GM18951 (cell line): Measurements from ENCODE around the gene FHL2.

ENCODE experiments used
- POLR2A ChIP-seq: IDR thresholded peaks from 4 replicates; pipeline ENCODE4 v1.6.1; 2011; ENCODE audit warnings: mild to moderate bottlenecking; ENCODE audit not compliant: insufficient read length, insufficient read depth; ENCODE audit errors: extremely low read depth
- in situ Hi-C: fragments of 300-500 bp; cut with MboI; formaldehyde crosslinking; loops from one replicate; pipeline ENCODE4 v1.12.0; 2022; ENCODE audit warnings: low sequenced_read_pairs, mixed read lengths, inconsistent platforms; ENCODE audit not compliant: unreplicated experiment

Gene FHL2

DNA sequence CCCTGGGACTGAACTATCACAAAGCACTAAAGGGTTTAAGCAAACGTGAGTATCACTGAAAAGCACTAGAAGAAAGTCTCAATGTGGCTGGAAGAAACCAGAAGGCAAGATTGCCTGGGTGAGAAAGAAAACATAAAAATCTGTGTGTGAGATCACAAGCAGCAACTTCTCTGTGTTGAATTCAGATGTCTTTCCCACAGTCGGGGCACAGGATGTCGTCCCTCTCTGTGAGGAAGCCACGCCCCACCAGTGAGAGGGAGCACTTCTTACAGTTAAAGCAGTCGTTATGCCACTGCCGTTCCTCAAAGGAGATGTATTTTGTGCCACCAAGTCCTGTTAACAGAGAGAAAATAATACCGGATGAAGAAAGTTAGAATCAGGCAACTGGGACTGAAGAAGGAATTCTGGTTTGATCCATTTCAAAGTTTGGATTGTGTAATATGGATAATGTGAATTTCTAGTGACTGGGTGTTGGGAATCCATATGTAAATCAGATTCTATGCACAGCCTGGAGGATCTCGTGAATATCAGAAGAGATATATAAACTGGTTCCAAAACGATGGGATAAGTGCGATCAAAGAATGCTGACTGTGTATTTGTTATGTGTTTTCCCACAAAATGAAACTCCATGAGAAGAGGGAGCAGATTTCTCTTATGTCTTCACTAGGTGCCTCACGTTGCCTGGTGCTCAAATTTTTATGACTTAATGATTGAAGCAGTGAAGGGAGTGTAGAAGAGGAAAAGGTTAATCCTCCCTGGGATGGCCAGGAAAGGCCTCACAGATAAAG, 37.6 kb downstream of the FHL2 start:
- no peak for TF ChIP-seq POLR2A
- in situ Hi-C loops = no loop called here

DNA sequence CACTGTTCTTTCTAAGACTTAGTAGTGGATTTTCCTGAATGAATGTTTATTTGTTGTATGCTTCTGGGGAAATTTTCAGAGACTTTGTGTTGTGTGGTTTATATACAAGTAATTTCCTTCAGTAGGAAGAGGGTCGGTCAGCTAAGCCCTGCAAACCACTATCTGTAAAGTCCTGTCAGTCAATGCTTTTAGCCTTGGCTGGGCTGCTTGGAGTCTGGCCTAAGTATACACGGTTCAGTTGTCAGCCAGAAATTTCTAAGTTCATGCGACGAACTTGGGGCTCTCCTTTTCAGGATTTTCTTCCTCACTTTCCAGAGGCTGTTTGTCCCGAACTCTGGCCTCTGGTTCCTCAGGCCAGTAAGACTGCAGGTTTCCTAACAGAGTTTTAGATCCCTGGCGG, 40.3 kb downstream of the FHL2 start:
- no peak for TF ChIP-seq POLR2A
- in situ Hi-C loops = no loop called here

DNA sequence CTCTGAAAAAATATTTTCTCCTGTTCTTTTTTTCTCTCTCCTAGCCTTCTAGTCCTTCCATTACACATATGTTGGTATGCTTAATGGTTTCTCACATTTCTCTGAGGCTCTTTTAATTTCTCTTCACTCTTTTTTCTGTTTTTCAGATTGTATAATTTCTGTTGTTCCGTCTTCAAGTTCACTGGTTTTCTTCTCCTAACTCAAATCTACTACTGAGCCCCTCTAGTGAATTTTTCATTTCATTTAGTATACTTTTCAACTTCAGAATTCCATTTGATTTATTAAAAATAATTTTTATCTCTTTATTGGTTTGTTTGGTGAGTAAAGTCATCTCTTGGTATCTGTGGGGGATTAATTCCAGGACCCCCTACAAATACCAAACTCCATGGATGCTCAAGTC, 41.7 kb downstream of the FHL2 start:
- TF ChIP-seq POLR2A = no peak
- in situ Hi-C loops = no loop called here

- in situ Hi-C loops = no loop called here
- no peak for TF ChIP-seq POLR2A
Observed at GRCh38 chr2:105344704-105345345, 54.0 kb downstream of the FHL2 start.

DNA sequence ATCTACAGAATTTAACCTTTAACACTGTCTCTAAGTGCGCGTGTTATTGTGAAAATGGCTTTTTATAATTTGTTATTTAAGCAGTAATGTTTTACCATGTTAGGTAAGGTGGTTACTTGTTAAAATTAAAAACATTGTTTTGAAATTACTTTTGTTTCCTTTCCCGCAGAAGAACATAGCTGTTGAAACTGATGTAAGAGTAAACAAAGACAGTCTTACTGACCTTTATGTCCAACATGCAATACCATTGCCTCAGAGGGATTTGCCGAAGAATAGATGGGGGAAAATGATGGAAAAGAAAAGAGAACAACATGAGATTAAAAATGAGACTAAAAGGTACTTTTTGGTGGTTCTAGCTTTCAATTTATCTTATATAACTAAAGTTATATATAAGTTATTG, 59.4 kb downstream of the FHL2 start:
- in situ Hi-C loops = no loop called here

GRCh38 chr2:105338020-105338385, 60.8 kb downstream of the FHL2 start:
- in situ Hi-C loops = no loop called here
- no peak for TF ChIP-seq POLR2A

More for the DNA sequence above, 59.4 kb downstream of the FHL2 start:
- TF ChIP-seq POLR2A = no peak

DNA sequence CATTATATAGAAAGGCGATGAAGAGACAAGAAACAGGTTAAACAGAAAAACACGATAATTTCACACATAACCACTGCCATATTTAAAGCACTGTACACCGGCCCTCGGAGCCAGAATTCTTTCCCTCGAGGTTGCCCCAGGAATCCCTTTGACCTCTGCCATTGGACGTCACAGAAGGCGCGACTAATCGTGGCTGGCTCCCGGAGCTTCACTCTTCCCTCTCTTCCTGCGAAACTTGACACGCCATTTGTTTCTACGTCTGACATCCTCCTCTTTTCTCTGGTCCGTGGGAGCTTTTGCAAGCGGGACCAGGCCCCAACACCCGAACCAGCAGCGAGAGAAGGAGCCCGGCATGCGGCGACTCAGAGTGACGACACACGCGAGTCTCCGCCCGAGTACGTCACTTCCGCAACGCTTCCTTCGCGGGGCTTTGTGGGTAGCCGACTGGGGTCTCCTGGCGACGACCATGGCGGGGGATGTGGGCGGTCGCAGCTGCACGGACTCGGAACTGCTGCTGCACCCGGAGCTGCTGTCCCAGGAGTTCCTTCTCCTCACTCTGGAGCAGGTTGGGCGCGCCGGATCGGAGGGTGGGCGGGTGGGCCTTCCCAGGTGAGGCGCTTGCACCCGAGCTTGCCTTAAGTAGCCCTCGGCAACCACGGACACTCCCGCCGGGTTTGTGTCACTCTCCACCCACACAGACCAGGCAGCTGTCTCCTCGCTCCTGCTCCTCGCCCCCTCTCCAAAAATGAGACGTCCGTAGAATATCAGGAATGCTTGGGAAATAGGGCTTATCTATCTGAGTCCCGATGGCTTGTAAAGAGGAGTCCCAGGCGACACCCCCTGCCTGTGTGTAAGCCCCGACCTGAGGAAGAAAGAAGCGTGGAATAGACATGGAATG, 61.5 kb downstream of the FHL2 start, which contains the start of gene C2orf49:
C2orf49 (plus strand) TSS at position 419 of the 898 bp plus-strand sequence; CDS start at position 467, 48 bp downstream.
- peak; percentile 74 for TF ChIP-seq POLR2A
- in situ Hi-C loops = no loop called here

DNA sequence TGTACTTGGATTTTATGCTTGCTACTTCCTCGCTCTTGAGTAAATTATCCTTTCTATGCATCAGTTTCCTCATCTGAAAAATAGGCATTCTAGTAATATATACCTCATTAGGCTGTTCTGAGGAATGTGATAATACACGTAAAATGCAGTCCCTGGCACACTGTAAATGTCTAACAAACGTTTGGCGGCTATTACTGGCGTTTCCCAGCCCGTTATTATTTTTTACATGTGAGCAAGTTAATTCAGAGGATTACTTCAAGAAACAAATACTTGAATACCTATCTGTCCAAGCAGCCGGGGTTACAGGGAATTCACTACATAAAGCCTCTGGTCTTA, 62.1 kb downstream of the FHL2 start:
- TF ChIP-seq POLR2A = no peak
- in situ Hi-C loops = no loop called here

GRCh38 chr2:105335469-105335868, 63.4 kb downstream of the FHL2 start:
- no peak for TF ChIP-seq POLR2A
- in situ Hi-C loops = no loop called here

DNA sequence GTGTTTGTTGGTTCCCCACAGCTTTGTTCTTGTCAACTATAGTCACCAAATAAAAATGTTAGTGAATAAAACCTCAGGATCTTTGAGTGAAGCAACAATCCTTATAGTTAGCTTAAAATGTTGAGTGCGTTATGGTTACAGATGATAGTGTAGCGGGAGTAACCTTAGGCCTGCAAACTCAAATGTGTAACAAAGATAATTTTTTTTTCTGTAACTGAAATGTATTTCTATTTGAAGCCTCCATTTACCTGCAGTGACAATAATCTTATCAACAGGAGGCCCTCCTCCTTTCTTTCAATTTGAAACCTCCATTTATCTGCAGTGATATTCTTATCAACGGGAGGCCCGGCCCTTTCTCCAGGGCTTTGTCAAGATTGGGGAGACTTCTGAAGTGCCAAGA, 64.6 kb downstream of the FHL2 start:
- no peak for TF ChIP-seq POLR2A
- in situ Hi-C loops = no loop called here

GRCh38 chr2:105330681-105331375, 68.0 kb downstream of the FHL2 start:
- in situ Hi-C loops = no loop called here
- TF ChIP-seq POLR2A = no peak

DNA sequence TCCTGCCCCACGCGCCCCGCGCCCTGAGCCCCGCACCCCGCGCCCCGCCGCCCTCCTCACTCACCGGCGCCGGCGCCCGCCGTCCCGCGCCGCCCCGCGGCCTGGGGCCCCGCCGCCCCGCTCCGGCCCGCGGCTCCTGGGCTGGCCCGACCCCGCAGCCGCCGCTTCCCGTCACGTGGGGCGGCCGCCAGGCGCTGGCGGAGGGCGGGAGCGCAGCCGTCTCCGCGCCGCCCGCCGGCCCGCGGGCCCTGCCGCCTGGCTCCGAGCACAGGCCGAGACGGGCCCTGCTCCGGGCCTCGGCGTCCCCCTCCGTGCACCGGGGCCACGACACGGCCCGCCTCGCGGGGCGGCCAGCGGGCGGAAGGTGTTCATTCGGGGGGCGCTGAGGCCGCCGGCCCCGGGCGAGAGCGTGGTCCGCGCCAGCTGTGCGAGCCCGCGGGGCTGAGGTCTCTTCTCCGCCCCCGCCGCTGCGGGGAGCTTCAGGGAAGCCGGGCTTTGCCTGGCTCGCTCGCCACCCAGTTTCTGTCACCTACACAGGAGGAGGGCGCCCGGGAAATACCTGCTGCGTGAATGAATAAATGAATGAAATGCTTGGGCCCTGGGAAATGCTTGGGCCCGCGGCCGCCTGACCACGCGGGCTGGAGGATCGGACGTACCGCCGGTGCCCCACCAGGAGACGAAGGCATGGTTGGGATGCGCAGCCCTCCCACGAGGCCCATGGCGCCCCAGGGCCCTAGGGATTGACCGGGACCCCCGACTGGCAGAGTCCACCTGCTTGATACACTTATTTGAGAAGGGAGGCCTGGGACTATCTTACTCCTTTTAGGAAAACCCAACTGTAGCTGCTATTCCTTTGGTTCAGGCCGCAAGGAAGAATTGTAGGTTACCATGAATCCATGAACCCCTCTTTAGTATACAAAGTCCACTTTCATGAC, 69.0 kb downstream of the FHL2 start, which contains the start of gene TGFBRAP1:
TGFBRAP1 (minus strand) TSS at position 175 of the 935 bp plus-strand sequence. CDS start 21,434 bp downstream, outside the sequence.
- TF ChIP-seq POLR2A = peak; percentile 92
- in situ Hi-C loops = no loop called here

- in situ Hi-C loops = no loop called here
- no peak for TF ChIP-seq POLR2A
Observed at GRCh38 chr2:105329197-105329554, 69.7 kb downstream of the FHL2 start.
